ENCODE data around the gene KCTD2.
A peak's percentile ranks its signal among the peaks of the same experiment; 100 is the strongest.
"Not testable (repeated sequence)": the region's sequence is repeated elsewhere in the genome, so short reads cannot be mapped to it uniquely, and the experiment has no call there.

Gene KCTD2

GRCh38 chr17:75033346-75034235, 13.4 kb upstream of the KCTD2 start:
- Histone ChIP-seq H3K36me3 (peaks cover 3 to 6% (median 5%) of the 10 kb centered on the region in 3 donors), H3K4me1 (peaks cover 0 to 30% (median 22%) of the 10 kb centered on the region in 4 donors), H3K4me3 (peak overlapping the region; percentile 71 to 96), H3K27me3 (no peaks in the 10 kb centered on the region), H3K27ac (peak overlapping the region; percentile 95 to 97), H3K9me3 (no peaks in the 10 kb centered on the region)
- DNase-seq = peak; percentile 96 to 97
- intact Hi-C loops (cut with DNase I; ENCODE audit: low total_unique reads) = loop anchor here (5.0 kb wide), 1 partner anchor 46 kb away; the partner anchor contains the start of gene CDR2L
- no peak for TF ChIP-seq CTCF (IDR thresholded peaks at IDR 0.05)

GRCh38 chr17:75034236-75034908, 12.7 kb upstream of the KCTD2 start:
- H3K36me3 ChIP-seq = peaks cover 11 to 14% (median 13%) of the 10 kb centered on the region in 3 donors
- peak in 1 of 2 experiments; percentile 6 for TF ChIP-seq CTCF (IDR thresholded peaks at IDR 0.05)
- H3K4me3 ChIP-seq = peak overlapping the region; percentile 71 to 96
- DNase-seq = peak; percentile 89 to 93
- H3K27me3 ChIP-seq = no peaks in the 10 kb centered on the region
- H3K27ac ChIP-seq = peak overlapping the region; percentile 95 to 97
- peaks cover 0 to 30% (median 22%) of the 10 kb centered on the region in 4 donors for H3K4me1 ChIP-seq
- H3K9me3 ChIP-seq = no peaks in the 10 kb centered on the region
- intact Hi-C loops (cut with DNase I; ENCODE audit: low total_unique reads) = loop anchor here (5.0 kb wide), 1 partner anchor 47 kb away; the partner anchor contains the start of gene CDR2L

DNA sequence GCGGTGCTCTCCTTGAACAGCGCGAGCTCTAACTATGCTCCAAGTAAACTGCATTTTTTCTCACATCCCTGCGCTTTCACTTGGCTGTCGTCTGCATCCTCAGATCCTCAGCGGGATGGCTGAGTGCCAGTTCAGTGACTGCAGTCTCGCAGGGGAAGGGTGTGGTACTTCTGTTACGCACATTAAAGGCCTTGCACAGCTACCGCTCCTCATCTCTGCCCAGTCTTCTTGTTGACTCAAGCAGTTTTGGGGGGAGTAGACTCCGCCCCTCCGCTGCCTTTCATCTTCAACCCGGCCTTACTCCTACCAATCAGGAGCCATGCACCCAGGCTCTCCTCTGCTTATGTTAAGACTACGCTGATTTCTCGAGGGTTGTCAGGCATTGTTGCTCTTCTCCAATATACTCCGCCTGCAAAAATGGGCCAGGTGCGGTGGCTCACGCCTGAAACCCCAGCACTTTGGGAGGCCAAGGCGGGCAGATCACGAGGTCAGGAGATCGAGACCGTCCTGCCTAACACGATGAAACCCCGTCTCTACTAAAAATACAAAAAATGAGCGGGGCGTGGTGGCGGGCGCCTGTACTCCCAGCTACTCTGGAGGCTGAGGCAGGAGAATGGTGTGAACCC, 10.3 kb upstream of the KCTD2 start:
- Histone ChIP-seq H3K36me3 (peaks cover 34 to 38% (median 35%) of the 10 kb centered on the region in 3 donors), H3K4me1 (peaks cover 0 to 30% (median 22%) of the 10 kb centered on the region in 4 donors), H3K27me3 (no peaks in the 10 kb centered on the region), H3K9me3 (no peaks in the 10 kb centered on the region), H3K4me3 (no peak overlapping the region), H3K27ac (peak overlapping the region in 1 of 2 donors; percentile 23)
- DNase-seq = peak; percentile 86 to 90
- intact Hi-C loops (cut with DNase I; ENCODE audit: low total_unique reads) = no loop called here
- no peak for TF ChIP-seq CTCF (IDR thresholded peaks at IDR 0.05)

GRCh38 chr17:75039238-75039637, 7.8 kb upstream of the KCTD2 start:
- no peak overlapping the region for H3K4me3 ChIP-seq
- peaks cover 38 to 48% (median 40%) of the 10 kb centered on the region in 3 donors for H3K36me3 ChIP-seq
- no peaks in the 10 kb centered on the region for H3K27me3 ChIP-seq
- no peak for TF ChIP-seq CTCF (IDR thresholded peaks at IDR 0.05)
- H3K9me3 ChIP-seq = no peaks in the 10 kb centered on the region
- DNase-seq = peak in 1 of 2 donors; percentile 25
- H3K27ac ChIP-seq = no peak overlapping the region
- H3K4me1 ChIP-seq = peaks cover 0 to 10% (median 6%) of the 10 kb centered on the region in 4 donors
- intact Hi-C loops (cut with DNase I; ENCODE audit: low total_unique reads) = no loop called here

DNA sequence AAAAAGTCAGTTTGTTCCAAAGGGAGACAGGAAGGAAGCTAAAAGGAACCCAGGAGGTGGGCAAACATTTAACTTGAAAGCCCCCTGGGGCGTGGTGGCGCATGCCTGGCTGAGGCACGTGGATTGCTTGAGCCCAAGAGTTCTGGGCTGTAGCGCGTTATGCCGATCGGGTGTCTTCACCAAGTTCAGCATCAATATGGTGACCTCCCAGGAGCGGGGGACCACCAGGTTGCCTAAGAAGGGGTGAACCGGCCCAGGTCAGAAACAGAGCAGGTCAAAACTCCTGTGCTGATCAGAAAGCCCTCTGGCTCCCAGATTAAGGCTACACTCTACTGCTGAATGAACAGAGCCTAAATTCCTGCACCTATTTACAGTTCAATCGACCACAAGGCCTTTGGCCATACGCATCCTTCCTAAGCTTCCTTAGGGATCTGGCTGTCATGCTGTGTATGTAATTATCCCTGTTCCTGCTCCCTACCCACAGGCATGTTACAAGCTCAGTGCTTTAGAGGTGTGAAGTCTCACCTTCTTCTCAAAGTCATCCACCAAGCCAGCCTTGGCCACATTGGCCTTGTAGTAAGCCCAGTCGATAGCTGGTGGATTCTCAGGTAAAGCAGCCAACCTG, 5.3 kb upstream of the KCTD2 start:
- intact Hi-C loops (cut with DNase I; ENCODE audit: low total_unique reads) = no loop called here
- peaks cover 38 to 48% (median 40%) of the 10 kb centered on the region in 3 donors for H3K36me3 ChIP-seq
- peak in 1 of 2 donors; percentile 44 for DNase-seq
- H3K4me3 ChIP-seq = no peak overlapping the region
- no peak for TF ChIP-seq CTCF (IDR thresholded peaks at IDR 0.05)
- H3K27ac ChIP-seq = no peak overlapping the region
- H3K4me1 ChIP-seq = peaks cover 0 to 14% (median 7%) of the 10 kb centered on the region in 4 donors
- no peaks in the 10 kb centered on the region for H3K9me3 ChIP-seq
- H3K27me3 ChIP-seq = no peaks in the 10 kb centered on the region

GRCh38 chr17:75043789-75044188, 3.2 kb upstream of the KCTD2 start:
- H3K27me3 ChIP-seq; intact Hi-C loops (cut with DNase I; ENCODE audit: low total_unique reads); H3K4me3 ChIP-seq; H3K9me3 ChIP-seq; H3K27ac ChIP-seq; DNase-seq: not testable (repeated sequence)
- Histone ChIP-seq H3K36me3 (peaks cover 33 to 39% (median 33%) of the 10 kb centered on the region in 3 donors), H3K4me1 (peaks cover 0 to 27% (median 18%) of the 10 kb centered on the region in 4 donors)

All from tibial artery (tissue), 4 donors.